SU-DHL-6 (cell line): ENCODE measurements around the gene NPFFR2.

Experiments used
- H2AFZ ChIP-seq: fragments of 200-600 bp; sonication (generic); 2 replicates; pipeline ENCODE4 v1.6.1; 2014; ENCODE audit warnings: low read depth, mild to moderate bottlenecking, moderate library complexity, mixed read lengths, antibody characterized with exemption, low read length; ENCODE audit not compliant: severe bottlenecking
- H3F3A ChIP-seq: fragments of 200-600 bp; shearing (Covaris generic); 2 replicates; pipeline ENCODE4 v1.6.0; 2016; ENCODE audit warnings: antibody characterized with exemption, mild to moderate bottlenecking; ENCODE audit not compliant: insufficient read depth
- H3K27ac ChIP-seq: fragments of 200-600 bp; sonication (generic); 2 replicates; pipeline ENCODE4 v1.5.1; 2016; ENCODE audit warnings: low read depth, mild to moderate bottlenecking, low read length, moderate library complexity, mixed read lengths
- H3K27me3 ChIP-seq: fragments of 200-600 bp; sonication (generic), shearing (Covaris generic); 2 replicates; pipeline ENCODE4 v1.6.0; 2014; ENCODE audit warnings: mild to moderate bottlenecking, low read length
- H3K36me3 ChIP-seq: fragments of 200-600 bp; sonication (generic); 2 replicates; pipeline ENCODE4 v1.6.1; 2014; ENCODE audit warnings: mild to moderate bottlenecking, low read length, mixed read lengths
- H3K4me2 ChIP-seq: fragments of 300-600, 200-600 bp; shearing (Covaris generic), sonication (generic); 2 replicates; pipeline ENCODE4 v1.6.0; 2014; ENCODE audit warnings: low read length, low read depth, mild to moderate bottlenecking; ENCODE audit not compliant: poor library complexity, severe bottlenecking
- H3K4me3 ChIP-seq: fragments of 200-600 bp; sonication (generic); 2 replicates; pipeline ENCODE4 v1.5.1; 2014; ENCODE audit warnings: antibody characterized with exemption, low read length, mild to moderate bottlenecking, mixed read lengths; ENCODE audit not compliant: insufficient read depth, poor library complexity, severe bottlenecking
- H3K79me2 ChIP-seq: fragments of 200-600 bp; sonication (generic); 2 replicates; pipeline ENCODE4 v1.6.1; 2014; ENCODE audit warnings: mild to moderate bottlenecking, low read length, moderate library complexity; ENCODE audit not compliant: insufficient read depth
- H3K9ac ChIP-seq: fragments of 200-600 bp; sonication (generic); 2 replicates; pipeline ENCODE4 v1.7.0; 2014; ENCODE audit warnings: mild to moderate bottlenecking, low read length
- H3K9me2 ChIP-seq: fragments of 200-600 bp; sonication (generic); replicated peaks from 2 replicates; pipeline ENCODE4 v1.6.1; 2014; ENCODE audit warnings: low read length; ENCODE audit not compliant: insufficient read depth
- H3K9me3 ChIP-seq: fragments of 200-600 bp; sonication (generic); 2 replicates; pipeline ENCODE4 v1.6.1; 2014; ENCODE audit warnings: low read length, mixed read lengths; ENCODE audit not compliant: insufficient read depth
- H4K20me1 ChIP-seq: fragments of 200-600 bp; sonication (generic); 2 replicates; pipeline ENCODE4 v1.6.1; 2014; ENCODE audit warnings: low read depth, mild to moderate bottlenecking, antibody characterized with exemption, low read length, moderate library complexity, mixed read lengths
- CTCF ChIP-seq: fragments of 200-600 bp; sonication (generic); IDR thresholded peaks from one replicate; pipeline ENCODE4 v1.5.1; 2017; ENCODE audit warnings: antibody characterized with exemption, mild to moderate bottlenecking, low read length, moderate library complexity; ENCODE audit not compliant: insufficient read depth, poor library complexity, severe bottlenecking
- EZH2phosphoT487 ChIP-seq: fragments of 200-600 bp; sonication (generic), shearing (Covaris generic); conservative IDR thresholded peaks from 2 replicates; pipeline ENCODE4 v1.6.1; 2018; ENCODE audit warnings: mild to moderate bottlenecking, antibody characterized with exemption, low read length, moderate library complexity, mixed read lengths

NPFFR2 gene

DNA sequence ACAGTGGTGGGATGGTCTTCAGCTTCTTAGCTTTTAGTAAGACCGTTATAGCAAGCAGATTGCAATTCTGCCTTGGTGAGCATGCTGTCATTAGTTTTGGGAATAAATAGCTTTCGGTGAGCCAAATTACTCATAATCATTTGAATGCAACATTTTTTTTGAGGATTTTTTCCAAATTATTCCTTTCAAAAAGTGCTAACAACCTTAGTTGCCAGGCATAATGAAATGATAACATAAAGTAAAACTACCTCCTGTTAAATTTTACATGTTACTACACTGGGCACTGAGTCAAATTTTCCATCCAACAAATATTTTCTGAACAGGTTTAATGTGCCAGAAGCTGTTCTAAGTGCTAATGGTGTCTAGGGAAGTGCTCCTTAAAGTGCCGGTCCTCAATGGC lies 15.8 kb upstream of the NPFFR2 start:
- no peak overlapping the region for H2AFZ ChIP-seq
- H3K4me2 ChIP-seq = no peak overlapping the region
- H3K36me3 ChIP-seq = no peaks in the 10 kb centered on the region
- H3K9ac ChIP-seq = no peak overlapping the region
- no peak for TF ChIP-seq CTCF
- no peak for TF ChIP-seq EZH2phosphoT487
- no peak overlapping the region for H3K4me3 ChIP-seq
- no peaks in the 10 kb centered on the region for H3K9me3 ChIP-seq
- H3K27me3 ChIP-seq = no peaks in the 10 kb centered on the region
- no peak overlapping the region for H3K27ac ChIP-seq
- H3F3A ChIP-seq = no peaks in the 10 kb centered on the region
- H3K9me2 ChIP-seq = no peaks in the 10 kb centered on the region
- H3K79me2 ChIP-seq = no peaks in the 10 kb centered on the region
- no peaks in the 10 kb centered on the region for H4K20me1 ChIP-seq

- no peak overlapping the region for H3K9ac ChIP-seq
- no peaks in the 10 kb centered on the region for H3F3A ChIP-seq
- no peaks in the 10 kb centered on the region for H3K27me3 ChIP-seq
- no peak overlapping the region for H3K27ac ChIP-seq
- TF ChIP-seq EZH2phosphoT487 (no peak), CTCF (no peak)
- no peak overlapping the region for H3K4me3 ChIP-seq
- H4K20me1 ChIP-seq = no peaks in the 10 kb centered on the region
- no peak overlapping the region for H3K4me2 ChIP-seq
- no peaks in the 10 kb centered on the region for H3K9me2 ChIP-seq
- H3K79me2 ChIP-seq = no peaks in the 10 kb centered on the region
- H3K9me3 ChIP-seq = no peaks in the 10 kb centered on the region
- no peak overlapping the region for H2AFZ ChIP-seq
- no peaks in the 10 kb centered on the region for H3K36me3 ChIP-seq
These were observed 12.1 kb upstream of the NPFFR2 start for GRCh38 chr4:72019688-72020087.

- TF ChIP-seq EZH2phosphoT487 = no peak
- TF ChIP-seq CTCF = no peak
- no peaks in the 10 kb centered on the region for H3K9me3 ChIP-seq
- no peaks in the 10 kb centered on the region for H3K27me3 ChIP-seq
- no peak overlapping the region for H3K9ac ChIP-seq
- H3K4me2 ChIP-seq = no peak overlapping the region
- H3K9me2 ChIP-seq = no peaks in the 10 kb centered on the region
- H3K36me3 ChIP-seq = no peaks in the 10 kb centered on the region
- H3K4me3 ChIP-seq = no peak overlapping the region
- no peak overlapping the region for H2AFZ ChIP-seq
- no peak overlapping the region for H3K27ac ChIP-seq
- no peaks in the 10 kb centered on the region for H3K79me2 ChIP-seq
- no peaks in the 10 kb centered on the region for H3F3A ChIP-seq
- no peaks in the 10 kb centered on the region for H4K20me1 ChIP-seq
These were observed 9.2 kb upstream of the NPFFR2 start for GRCh38 chr4:72022553-72022952.

DNA sequence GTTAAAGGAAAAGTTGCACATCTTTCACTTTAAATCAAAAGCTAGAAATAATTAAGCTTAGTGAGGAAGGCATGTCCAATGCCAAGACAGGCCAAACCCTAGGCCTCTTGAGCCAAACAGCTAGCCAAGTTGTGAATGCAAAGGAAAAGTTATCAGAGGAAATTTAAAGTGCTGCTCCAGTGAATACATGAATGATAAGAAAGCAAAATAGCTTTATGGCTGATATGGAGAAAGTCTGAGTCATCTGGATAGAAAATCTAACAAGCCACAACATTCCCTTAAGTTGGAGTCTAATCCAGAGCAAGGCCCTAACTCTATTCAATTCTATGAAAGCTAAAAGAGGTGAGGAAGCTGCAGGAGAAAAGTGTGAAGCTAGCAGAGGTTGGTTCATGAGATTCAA lies 23.8 kb downstream of the NPFFR2 start:
- H3K9ac ChIP-seq = no peak overlapping the region
- H3F3A ChIP-seq = no peaks in the 10 kb centered on the region
- no peak overlapping the region for H3K4me2 ChIP-seq
- no peaks in the 10 kb centered on the region for H3K79me2 ChIP-seq
- no peaks in the 10 kb centered on the region for H3K36me3 ChIP-seq
- H3K4me3 ChIP-seq = no peak overlapping the region
- no peaks in the 10 kb centered on the region for H3K27me3 ChIP-seq
- TF ChIP-seq CTCF = no peak
- TF ChIP-seq EZH2phosphoT487 = no peak
- H2AFZ ChIP-seq = no peak overlapping the region
- no peaks in the 10 kb centered on the region for H3K9me2 ChIP-seq
- no peaks in the 10 kb centered on the region for H4K20me1 ChIP-seq
- no peak overlapping the region for H3K27ac ChIP-seq
- H3K9me3 ChIP-seq = no peaks in the 10 kb centered on the region
